HepG2 (cell line): ENCODE data around the gene KCNIP4. TPM values are rescaled to one million over a fixed set of nuclear protein-coding genes. Genes with fewer than 3 reads are reported as not detected.

Source experiments
- ATAC-seq: fragments of 200-7000 bp; cut with Tn5 transposase; 3 replicates; pipeline ENCODE4 v1.9.1; 2020; ENCODE audit warnings: mild to moderate bottlenecking, moderate library complexity
- BruUV-seq: library from RNA; stranded (reverse); fragments of 400-500 nt; replicated peaks from 2 replicates; lab custom pipeline; 2021; lab: Mats Ljungman, UMichigan
- CTCF ChIA-PET: fragments of 300-600 bp; formaldehyde crosslinking; extraction: SDS; loops from one replicate; lab custom pipeline; 2021; ENCODE audit warnings: low total read pairs, inconsistent platforms, low intra/inter-chr PET ratio; lab: Yijun Ruan, JAX
- POLR2A ChIA-PET: fragments of 350-600 bp; sonication (Branson Sonifier 250); formaldehyde crosslinking; loops from one replicate; lab custom pipeline; 2020; ENCODE audit warnings: antibody characterized with exemption, inconsistent platforms; lab: Yijun Ruan, JAX
- DNase-seq: peaks from one replicate; pipeline ENCODE4 v3.0.0-alpha.2; 2015; ENCODE audit warnings: low spot score
- FAIRE-seq: peaks from 3 replicates; lab custom pipeline; 2011; peaks lifted over from hg19 to GRCh38; lab: Jason Lieb, UNC
- H2AFZ ChIP-seq: one replicate; pipeline ENCODE4 v1.6.1; 2011; ENCODE audit warnings: low read length, inconsistent platforms
- H3K27ac ChIP-seq: fragments of 300-600 bp; 3 replicates; pipeline ENCODE4 v1.8.0; 2011; ENCODE audit warnings: mixed run types, mild to moderate bottlenecking, mixed read lengths, low read length, inconsistent platforms; ENCODE audit not compliant: insufficient read depth; ENCODE audit errors: extremely low read length
- H3K27me3 ChIP-seq, 2 experiments: fragments of 200-600 bp in 1 of 2; 2 replicates in 1 of 2; 3 replicates in 1 of 2; pipeline versions ENCODE4 v1.6.0 to v1.8.0; 2011; ENCODE audit warnings: low read length in 2 of 2, mild to moderate bottlenecking in 2 of 2, moderate library complexity in 2 of 2, inconsistent platforms in 1 of 2; ENCODE audit not compliant: insufficient read depth in 2 of 2, control insufficient read depth in 1 of 2
- H3K36me3 ChIP-seq, 2 experiments: fragments of 200-600 bp in 1 of 2; replicated peaks in 1 of 2; 2 replicates in 1 of 2; 3 replicates in 1 of 2; pipeline versions ENCODE4 v1.5.1 to v1.8.0; 2011; ENCODE audit warnings: low read length in 2 of 2, inconsistent platforms in 1 of 2; ENCODE audit not compliant: insufficient read depth in 2 of 2, control insufficient read depth in 1 of 2
- H3K4me1 ChIP-seq: 2 replicates; pipeline ENCODE4 v1.5.1; 2012; ENCODE audit warnings: low read length, inconsistent platforms; ENCODE audit not compliant: insufficient read depth
- H3K4me2 ChIP-seq: 2 replicates; pipeline ENCODE4 v1.6.0; 2011; ENCODE audit warnings: low read depth, low read length, inconsistent platforms
- H3K4me3 ChIP-seq, 3 experiments: fragments of 200-600 bp in 1 of 3; sonication (generic), shearing (Covaris generic) in 1 of 3; replicated peaks in 1 of 3; 2 replicates each; pipeline ENCODE4 v1.5.1; 2011 to 2016; ENCODE audit warnings: low read length in 3 of 3, inconsistent platforms in 2 of 3, low read depth in 2 of 3, mild to moderate bottlenecking in 2 of 3, control low read depth in 1 of 3, mixed read lengths in 1 of 3; ENCODE audit not compliant: insufficient read depth in 1 of 3
- H3K79me2 ChIP-seq: one replicate; pipeline ENCODE4 v1.6.1; 2011; ENCODE audit warnings: low read length, inconsistent platforms; ENCODE audit not compliant: insufficient read depth
- H3K9ac ChIP-seq: 2 replicates; pipeline ENCODE4 v1.6.0; 2011; ENCODE audit warnings: mild to moderate bottlenecking, low read depth, low read length, inconsistent platforms; ENCODE audit not compliant: insufficient read depth
- H3K9me3 ChIP-seq: 2 replicates; pipeline ENCODE4 v1.5.1; 2012; ENCODE audit warnings: mild to moderate bottlenecking, low read length
- H4K20me1 ChIP-seq: 2 replicates; pipeline ENCODE4 v1.6.0; 2011; ENCODE audit warnings: inconsistent platforms, mild to moderate bottlenecking, low read length, moderate library complexity; ENCODE audit not compliant: insufficient read depth
- BATF2 ChIP-seq: sonication (generic); formaldehyde crosslinking; IDR thresholded peaks from 2 replicates; pipeline ENCODE4 v1.8.0; 2022; ENCODE audit warnings: mild to moderate bottlenecking, missing genetic modification reagents, moderate library complexity
- GLI4 ChIP-seq: sonication (generic); formaldehyde crosslinking; IDR thresholded peaks from 2 replicates; pipeline ENCODE4 v1.5.1; 2020; ENCODE audit warnings: missing genetic modification reagents, mild to moderate bottlenecking, moderate library complexity, borderline replicate concordance
- MYPOP ChIP-seq: sonication (generic); formaldehyde crosslinking; IDR thresholded peaks from 2 replicates; pipeline ENCODE4 v1.8.1; 2023; ENCODE audit warnings: mild to moderate bottlenecking, moderate library complexity, missing genetic modification reagents
- RORA ChIP-seq: sonication (generic); formaldehyde crosslinking; IDR thresholded peaks from 2 replicates; pipeline ENCODE4 v1.5.0; 2020; ENCODE audit warnings: mild to moderate bottlenecking, missing genetic modification reagents, moderate library complexity
- ZFP36L1 ChIP-seq: sonication (generic); formaldehyde crosslinking; IDR thresholded peaks from 2 replicates; pipeline ENCODE4 v1.8.0; 2022; ENCODE audit warnings: mild to moderate bottlenecking, missing genetic modification reagents, moderate library complexity
- ZNF224 ChIP-seq: sonication (generic); formaldehyde crosslinking; IDR thresholded peaks from 2 replicates; pipeline ENCODE4 v1.5.0; 2020; ENCODE audit warnings: mild to moderate bottlenecking, missing genetic modification reagents
- ZNF225 ChIP-seq: sonication (generic); formaldehyde crosslinking; IDR thresholded peaks from 2 replicates; pipeline ENCODE4 v1.4.0; 2020; ENCODE audit warnings: mild to moderate bottlenecking, missing genetic modification reagents
- ZNF256 ChIP-seq: sonication (generic); formaldehyde crosslinking; conservative IDR thresholded peaks from 2 replicates; pipeline ENCODE4 v1.4.0; 2020; ENCODE audit warnings: missing genetic modification reagents
- ZNF557 ChIP-seq: sonication (generic); formaldehyde crosslinking; IDR thresholded peaks from 2 replicates; pipeline ENCODE4 v1.4.0; 2020; ENCODE audit warnings: missing genetic modification reagents
- ZNF772 ChIP-seq: sonication (generic); formaldehyde crosslinking; IDR thresholded peaks from 2 replicates; pipeline ENCODE4 v1.5.0; 2020; ENCODE audit warnings: mild to moderate bottlenecking, missing genetic modification reagents
- ZSCAN5A ChIP-seq: sonication (generic); formaldehyde crosslinking; IDR thresholded peaks from 2 replicates; pipeline ENCODE4 v1.8.0; 2022; ENCODE audit warnings: mild to moderate bottlenecking, missing genetic modification reagents, borderline replicate concordance
- WGBS: methylation state at CpG from one replicate; pipeline ENCODE4 v1.1.6; 2017; ENCODE audit warnings: low lambda C conversion rate; 5-methylcytosine and 5-hydroxymethylcytosine counted together
- in situ Hi-C: cut with HindIII; loops from 2 replicates; pipeline ENCODE4 v1.10.0; 2017; ENCODE audit warnings: low pct_unique_long_range_greater_than_20kb; ENCODE audit not compliant: extremely low pct_ligation_motif_present
- intact Hi-C: fragments of 100-400 bp; cut with micrococcal nuclease; formaldehyde crosslinking; loops from one replicate; pipeline ENCODE4 v1.10.0; 2022; ENCODE audit not compliant: unreplicated experiment
- polyA plus RNA-seq, 8 experiments: library from polyadenylated mRNA; depleted of rRNA in 3 of 8; stranded (reverse) in 7 of 8; unstranded in 1 of 8; fragments of >200 nt; fragmentation: Illumina TruSeq in 4 of 8; extraction: Trizol in 4 of 8; gene quantifications; 2 replicates each; pipeline versions ENCODE4 v1.2.1 to v1.2.3, GENCODE V29; 2011 to 2016; ENCODE audit warnings: low read depth in 4 of 8, missing spikeins in 1 of 8, mixed read lengths in 1 of 8; ENCODE audit not compliant: insufficient read depth in 1 of 8
- total RNA-seq, 5 experiments: library from RNA; depleted of rRNA; stranded (reverse); fragments of >200 nt; fragmentation: Illumina TruSeq; extraction: Trizol; gene quantifications; 2 replicates each; pipeline ENCODE4 v1.2.3, GENCODE V29; 2016; ENCODE audit warnings: low read depth in 1 of 5

Gene KCNIP4
- total and polyA plus RNA-seq, 2 of the 13 experiments (the other 11 are each of a cell fraction or from before 2014, with no cell fraction given): 0.09 TPM; not detected in 1

GRCh38 chr4:20700007-20700761 lies 1248.4 kb downstream of the KCNIP4 start, which contains the start of gene PACRGL (continued):
- TF ChIP-seq MYPOP (CRISPR knock-in tag): peak; percentile 38; the same call in 1 of the 2 replicates
- TF ChIP-seq ZSCAN5A (CRISPR knock-in tag): peak; percentile 32; the same call in 1 of the 2 replicates
- TF ChIP-seq ZNF772 (CRISPR knock-in tag): peak; percentile 69
- TF ChIP-seq ZNF256 (CRISPR knock-in tag): peak; percentile 73; the same call in 1 of the 2 replicates
- TF ChIP-seq ZNF225 (CRISPR knock-in tag): 0 out of 2 replicates have a peak, but pooled peaks have one; percentile 51

GRCh38 chr4:20698820-20699219 lies 1249.8 kb downstream of the KCNIP4 start:
- Histone ChIP-seq H3K9ac (no peak overlapping the region), H3K9me3 (no peaks in the 10 kb centered on the region), H3K4me3 (no peak overlapping the region), H3K4me2 (no peak overlapping the region), H3K4me1 (peaks cover 21% of the 10 kb centered on the region), H3K27me3 (no peaks in the 10 kb centered on the region), H2AFZ (no peak overlapping the region), H3K79me2 (no peaks in the 10 kb centered on the region), H3K27ac (no peak overlapping the region), H3K36me3 (no peaks in the 10 kb centered on the region), H4K20me1 (no peaks in the 10 kb centered on the region)
- intact Hi-C loops (no loop called here), in situ Hi-C loops (loop anchor here (25.0 kb wide), 1 partner anchor 387 kb away; no protein-coding TSS in a partner anchor)
- DNase-seq (no peak), ATAC-seq (no peak), FAIRE-seq (no peak)
- 53% methylated on average over 4 of the region's 4 CpGs for WGBS
- POLR2A ChIA-PET: interaction anchor here (0.5 kb wide), 1 partner anchor 811 kb away, joined by 3 read pairs; no protein-coding TSS in a partner anchor
- no TSS peak for BruUV-seq
- TF ChIP-seq BATF2: no peak
- TF ChIP-seq RORA: no peak
- TF ChIP-seq GLI4: no peak
- TF ChIP-seq ZNF557: no peak
- TF ChIP-seq ZNF224: no peak
- no peak for TF ChIP-seq ZFP36L1 (CRISPR knock-in tag)
- CTCF ChIA-PET: no interaction called here
